Activated T-helper 1 cell treated with Interleukin-2 at 50 U/mL for 16 hours (primary cell): Measurements from ENCODE around the gene PIN1.

Experiments
- DNase-seq: peaks from one replicate; pipeline ENCODE4 v3.0.0-alpha.2; 2020; ENCODE audit warnings: low read depth

PIN1 gene

GRCh38 chr19:9891609-9892373, 56.7 kb downstream of the PIN1 start:
- DNase-seq, result no peak
